ENCODE data around the gene HES2. TPM values are rescaled to one million over a fixed set of nuclear protein-coding genes. Genes with fewer than 3 reads are reported as not detected.

The HES2 gene
- total RNA-seq, result under 0.01 TPM in 1 of 2 replicates, not detected in the other

GRCh38 chr1:6419804-6420453 lies at the start of gene HES2:
Gene HES2, minus strand, starts transcription at chr1:6419919. Its CDS starts 99 bp downstream, at chr1:6419820.

GRCh38 chr1:6466023-6466422 lies 46.3 kb upstream of the HES2 start, which contains the start of gene TNFRSF25:
Gene TNFRSF25, minus strand, starts transcription at chr1:6466173. Its CDS starts 66 bp downstream, at chr1:6466107.

GRCh38 chr1:6424619-6425593 lies 5.2 kb upstream of the HES2 start, which contains the start of gene ESPN:
Gene ESPN, plus strand, starts transcription at chr1:6424776. Its CDS starts 180 bp downstream, at chr1:6424956.

GRCh38 chr1:6393400-6394187 lies 26.1 kb downstream of the HES2 start, which contains the start of gene ACOT7:
Gene ACOT7, minus strand, starts transcription at chr1:6393767. Its CDS starts 368 bp downstream, at chr1:6393399.

Other genes with a start within 250 kb of the HES2 start
- gene CHD5, start 239.6 kb downstream of the HES2 start, total RNA-seq, result 0.11 and 0.12 TPM in 2 replicates
- 87.9 and 126 TPM in 2 replicates for gene RPL22, start 220.3 kb downstream of the HES2 start, total RNA-seq
- 12.1 and 16.4 TPM in 2 replicates for gene RNF207, start 213.8 kb downstream of the HES2 start, total RNA-seq
- 85.5 and 109 TPM in 2 replicates for gene ICMT, start 184.0 kb downstream of the HES2 start, total RNA-seq
- gene HES3, start 175.7 kb downstream of the HES2 start, total RNA-seq, result not detected in 2 replicates
- 3.0 and 7.9 TPM in 2 replicates for gene GPR153, start 158.8 kb downstream of the HES2 start, total RNA-seq
- gene ACOT7, start 26.2 kb downstream of the HES2 start, total RNA-seq, result 31.4 and 39.6 TPM in 2 replicates
- 0.62 TPM in 1 of 2 replicates, not detected in the other for gene ESPN, start 4.9 kb upstream of the HES2 start, total RNA-seq
- gene TNFRSF25, start 46.3 kb upstream of the HES2 start, total RNA-seq, result 2.9 and 4.5 TPM in 2 replicates
- gene PLEKHG5, start 71.7 kb upstream of the HES2 start, total RNA-seq, result 14.7 and 17.0 TPM in 2 replicates
- gene NOL9, start 134.6 kb upstream of the HES2 start, total RNA-seq, result 22.2 and 24.6 TPM in 2 replicates
- gene TAS1R1, start 135.4 kb upstream of the HES2 start, total RNA-seq, result not detected in 2 replicates
- 17.4 and 19.2 TPM in 2 replicates for gene ZBTB48, start 160.1 kb upstream of the HES2 start, total RNA-seq
- 71.9 and 94.2 TPM in 2 replicates for gene KLHL21, start 182.9 kb upstream of the HES2 start, total RNA-seq
- gene PHF13, start 193.8 kb upstream of the HES2 start, total RNA-seq, result 18.6 and 19.9 TPM in 2 replicates
- gene THAP3, start 204.9 kb upstream of the HES2 start, total RNA-seq, result 25.7 and 31.0 TPM in 2 replicates

Data from uterine smooth muscle cell (primary cell).